ENCODE measurements around the gene GBGT1.

The GBGT1 gene

GRCh38 chr9:133113949-133114885 is 49.5 kb downstream of the GBGT1 start:
- Mint-ChIP-seq H3K4me3 (no peak overlapping the region), H3K27ac (peak overlapping the region; percentile 76), H3K27me3 (no peaks in the 10 kb centered on the region), H3K9me3 (no peaks in the 10 kb centered on the region), H3K36me3 (ENCODE audit: low read depth) (peaks cover 7% of the 10 kb centered on the region), H3K4me1 (ENCODE audit: low read depth) (peaks cover 71% of the 10 kb centered on the region)

GRCh38 chr9:133113163-133113948 is 50.4 kb downstream of the GBGT1 start:
- Mint-ChIP-seq H3K4me3 (no peak overlapping the region), H3K4me1 (ENCODE audit: low read depth) (peaks cover 62% of the 10 kb centered on the region)

GRCh38 chr9:133112663-133113026 is 51.1 kb downstream of the GBGT1 start:
- no peaks in the 10 kb centered on the region for H3K9me3 Mint-ChIP-seq
- H3K36me3 Mint-ChIP-seq (ENCODE audit: low read depth), result peaks cover 11% of the 10 kb centered on the region
- H3K4me3 Mint-ChIP-seq, result no peak overlapping the region
- H3K27me3 Mint-ChIP-seq, result no peaks in the 10 kb centered on the region
- peaks cover 57% of the 10 kb centered on the region for H3K4me1 Mint-ChIP-seq (ENCODE audit: low read depth)
- H3K27ac Mint-ChIP-seq, result peak overlapping the region; percentile 26

More at GRCh38 chr9:133113163-133113948, 50.4 kb downstream of the GBGT1 start:
- H3K27ac Mint-ChIP-seq, result peak overlapping the region; percentile 76
- peaks cover 7% of the 10 kb centered on the region for H3K36me3 Mint-ChIP-seq (ENCODE audit: low read depth)
- H3K27me3 Mint-ChIP-seq, result no peaks in the 10 kb centered on the region
- no peaks in the 10 kb centered on the region for H3K9me3 Mint-ChIP-seq

- Mint-ChIP-seq H3K9me3 (no peaks in the 10 kb centered on the region), H3K4me1 (ENCODE audit: low read depth) (peaks cover 50% of the 10 kb centered on the region), H3K4me3 (no peak overlapping the region), H3K27me3 (no peaks in the 10 kb centered on the region), H3K36me3 (ENCODE audit: low read depth) (peaks cover 14% of the 10 kb centered on the region), H3K27ac (no peak overlapping the region)
Measured at GRCh38 chr9:133111808-133112662, 51.7 kb downstream of the GBGT1 start.

- Mint-ChIP-seq H3K36me3 (ENCODE audit: low read depth) (peaks cover 14% of the 10 kb centered on the region), H3K4me1 (ENCODE audit: low read depth) (peaks cover 32% of the 10 kb centered on the region), H3K4me3 (no peak overlapping the region), H3K27ac (no peak overlapping the region), H3K9me3 (no peaks in the 10 kb centered on the region), H3K27me3 (no peaks in the 10 kb centered on the region)
Measured at GRCh38 chr9:133109931-133110650, 53.6 kb downstream of the GBGT1 start.

- no peaks in the 10 kb centered on the region for H3K27me3 Mint-ChIP-seq
Measured at GRCh38 chr9:133108794-133109641, 54.7 kb downstream of the GBGT1 start.

GRCh38 chr9:133107961-133108793 is 55.5 kb downstream of the GBGT1 start:
- Mint-ChIP-seq H3K36me3 (ENCODE audit: low read depth) (peaks cover 20% of the 10 kb centered on the region), H3K4me3 (no peak overlapping the region), H3K27me3 (no peaks in the 10 kb centered on the region), H3K27ac (no peak overlapping the region), H3K4me1 (ENCODE audit: low read depth) (peaks cover 13% of the 10 kb centered on the region), H3K9me3 (no peaks in the 10 kb centered on the region)

More at GRCh38 chr9:133108794-133109641, 54.7 kb downstream of the GBGT1 start:
- no peaks in the 10 kb centered on the region for H3K9me3 Mint-ChIP-seq
- H3K36me3 Mint-ChIP-seq (ENCODE audit: low read depth), result peaks cover 18% of the 10 kb centered on the region
- no peak overlapping the region for H3K27ac Mint-ChIP-seq
- H3K4me1 Mint-ChIP-seq (ENCODE audit: low read depth), result peaks cover 21% of the 10 kb centered on the region
- no peak overlapping the region for H3K4me3 Mint-ChIP-seq

- no peaks in the 10 kb centered on the region for H3K27me3 Mint-ChIP-seq
- no peak overlapping the region for H3K27ac Mint-ChIP-seq
- H3K9me3 Mint-ChIP-seq, result no peaks in the 10 kb centered on the region
- H3K4me3 Mint-ChIP-seq, result no peak overlapping the region
- H3K4me1 Mint-ChIP-seq (ENCODE audit: low read depth), result peaks cover 5% of the 10 kb centered on the region
- H3K36me3 Mint-ChIP-seq (ENCODE audit: low read depth), result peaks cover 23% of the 10 kb centered on the region
Measured at GRCh38 chr9:133107245-133107722, 56.4 kb downstream of the GBGT1 start.

GRCh38 chr9:133106511-133107244 is 57.0 kb downstream of the GBGT1 start:
- H3K4me3 Mint-ChIP-seq, result no peak overlapping the region
- peaks cover 5% of the 10 kb centered on the region for H3K4me1 Mint-ChIP-seq (ENCODE audit: low read depth)
- no peaks in the 10 kb centered on the region for H3K9me3 Mint-ChIP-seq
- H3K27me3 Mint-ChIP-seq, result no peaks in the 10 kb centered on the region
- H3K27ac Mint-ChIP-seq, result no peak overlapping the region
- peaks cover 28% of the 10 kb centered on the region for H3K36me3 Mint-ChIP-seq (ENCODE audit: low read depth)

- peaks cover 33% of the 10 kb centered on the region for H3K36me3 Mint-ChIP-seq (ENCODE audit: low read depth)
- H3K27ac Mint-ChIP-seq, result no peak overlapping the region
- no peaks in the 10 kb centered on the region for H3K27me3 Mint-ChIP-seq
- no peaks in the 10 kb centered on the region for H3K9me3 Mint-ChIP-seq
- H3K4me3 Mint-ChIP-seq, result no peak overlapping the region
- H3K4me1 Mint-ChIP-seq (ENCODE audit: low read depth), result peaks cover 5% of the 10 kb centered on the region
Measured at GRCh38 chr9:133105461-133105770, 58.3 kb downstream of the GBGT1 start.

GRCh38 chr9:133104718-133105460 is 58.8 kb downstream of the GBGT1 start:
- H3K36me3 Mint-ChIP-seq (ENCODE audit: low read depth), result peaks cover 36% of the 10 kb centered on the region
- H3K4me1 Mint-ChIP-seq (ENCODE audit: low read depth), result no peaks in the 10 kb centered on the region
- no peak overlapping the region for H3K4me3 Mint-ChIP-seq
- no peaks in the 10 kb centered on the region for H3K9me3 Mint-ChIP-seq
- H3K27me3 Mint-ChIP-seq, result no peaks in the 10 kb centered on the region
- no peak overlapping the region for H3K27ac Mint-ChIP-seq
